ENCODE measurements around the gene DNAH5. TPM values are rescaled to one million over a fixed set of nuclear protein-coding genes. Genes with fewer than 3 reads are reported as not detected.

Gene DNAH5
- total RNA-seq, 2 experiments from 2014 or later, result not detected

DNA sequence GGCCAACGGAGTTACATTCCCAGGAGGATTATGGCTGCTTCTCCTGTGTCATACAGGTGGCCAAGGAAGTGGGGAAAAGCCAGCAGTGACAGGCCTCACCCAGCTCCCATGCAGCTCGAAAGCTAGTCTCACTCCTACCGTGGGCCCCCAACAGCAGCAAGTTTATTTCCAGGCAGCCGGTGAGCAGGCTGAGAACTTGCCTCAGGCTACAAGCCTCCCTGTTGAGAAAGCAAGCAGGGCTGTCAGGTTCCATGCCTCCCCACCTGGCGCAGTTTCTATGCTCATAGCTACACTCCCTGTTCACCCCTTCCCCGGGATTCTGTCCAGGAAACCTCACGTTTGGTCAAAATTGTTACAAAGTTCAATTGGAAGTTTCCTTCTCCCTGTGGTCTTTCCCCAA, 27.5 kb upstream of the DNAH5 start:
- Mint-ChIP-seq H3K9me3 (no peaks in the 10 kb centered on the region), H3K4me3 (no peak overlapping the region), H3K4me1 (no peaks in the 10 kb centered on the region), H3K27ac (no peak overlapping the region), H3K36me3 (ENCODE audit: low read depth) (no peaks in the 10 kb centered on the region), H3K27me3 (no peaks in the 10 kb centered on the region)
- ChIA-PET POLR2A (no interaction called here), CTCF (no interaction called here)
- DNase-seq, result no peak

DNA sequence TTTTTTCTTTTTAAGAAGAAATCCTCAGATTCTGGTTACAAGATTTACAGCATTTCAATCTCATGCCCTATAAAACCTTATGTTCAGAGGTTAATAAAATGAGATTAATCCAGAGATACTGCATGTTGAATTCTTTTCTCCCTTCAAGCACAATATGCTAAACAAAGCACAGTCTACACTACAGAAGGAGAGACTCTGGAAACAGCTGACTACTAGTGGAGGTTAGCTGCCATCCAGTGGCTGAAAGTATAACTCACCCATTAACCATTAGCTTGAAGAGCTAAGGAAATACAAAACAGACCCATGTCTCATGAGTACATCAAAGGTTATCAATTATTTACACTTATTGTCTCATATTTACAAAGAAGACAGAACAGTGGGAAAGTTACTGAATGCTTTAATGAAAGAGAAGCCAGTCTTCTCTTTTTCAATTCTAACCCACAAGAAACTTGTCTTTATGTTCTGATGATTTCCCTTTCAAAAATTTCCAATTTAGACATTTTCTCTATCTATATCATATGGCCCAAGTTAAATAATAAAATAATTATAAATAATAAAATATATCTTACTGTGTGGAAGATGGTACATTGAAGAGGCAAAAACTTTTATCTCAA, 12.7 kb upstream of the DNAH5 start:
- ChIA-PET CTCF (no interaction called here), POLR2A (no interaction called here)
- Mint-ChIP-seq H3K9me3 (no peaks in the 10 kb centered on the region), H3K4me3 (no peak overlapping the region), H3K27me3 (peaks cover 2% of the 10 kb centered on the region), H3K36me3 (ENCODE audit: low read depth) (no peaks in the 10 kb centered on the region), H3K4me1 (no peaks in the 10 kb centered on the region), H3K27ac (no peak overlapping the region)
- DNase-seq, result no peak

DNA sequence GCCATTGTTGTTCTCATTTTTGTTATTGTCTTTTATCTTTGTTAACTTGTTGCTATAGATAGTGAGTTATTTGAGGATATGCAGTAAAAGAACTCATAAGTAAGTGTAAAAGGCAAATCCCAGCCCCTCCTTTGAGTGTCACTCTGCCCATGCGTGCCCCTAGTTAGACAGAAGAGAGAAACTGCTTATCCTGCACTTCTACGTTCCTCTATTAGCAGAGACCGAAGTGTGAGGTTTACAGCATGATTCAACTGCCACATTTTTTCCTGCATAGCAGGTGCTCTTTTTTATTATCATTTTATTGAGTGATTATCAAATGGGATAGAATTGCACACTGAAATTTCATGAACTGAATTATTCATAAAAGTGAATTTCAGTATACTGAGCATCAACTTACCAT, 12.0 kb upstream of the DNAH5 start:
- no peak overlapping the region for H3K4me3 Mint-ChIP-seq
- H3K4me1 Mint-ChIP-seq, result no peaks in the 10 kb centered on the region
- no peaks in the 10 kb centered on the region for H3K36me3 Mint-ChIP-seq (ENCODE audit: low read depth)
- ChIA-PET POLR2A (no interaction called here), CTCF (no interaction called here)
- DNase-seq, result no peak
- H3K27me3 Mint-ChIP-seq, result peaks cover 2% of the 10 kb centered on the region
- H3K9me3 Mint-ChIP-seq, result no peaks in the 10 kb centered on the region
- H3K27ac Mint-ChIP-seq, result no peak overlapping the region

DNA sequence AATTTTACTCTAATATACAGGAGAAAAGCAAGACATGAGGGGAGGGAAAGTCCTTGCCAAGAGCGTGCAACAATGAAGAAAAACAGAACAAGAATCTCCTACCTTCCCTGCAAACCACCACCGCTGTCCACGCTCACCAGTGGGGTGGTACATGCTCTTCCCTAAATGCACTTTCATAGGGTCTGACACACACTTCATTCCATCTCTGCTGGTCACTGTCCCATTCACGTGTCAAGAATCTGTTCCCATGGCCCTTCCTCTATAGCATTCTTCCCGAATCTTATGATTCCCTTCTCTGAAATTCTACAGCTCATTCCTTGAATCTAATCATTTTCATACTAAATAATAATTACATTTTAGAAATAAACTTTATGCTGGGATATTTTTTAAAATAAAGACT, 11.4 kb upstream of the DNAH5 start:
- Mint-ChIP-seq H3K27me3 (peaks cover 2% of the 10 kb centered on the region), H3K4me3 (no peak overlapping the region), H3K4me1 (no peaks in the 10 kb centered on the region), H3K9me3 (no peaks in the 10 kb centered on the region), H3K27ac (no peak overlapping the region), H3K36me3 (ENCODE audit: low read depth) (no peaks in the 10 kb centered on the region)
- ChIA-PET POLR2A (no interaction called here), CTCF (no interaction called here)
- no peak for DNase-seq

DNA sequence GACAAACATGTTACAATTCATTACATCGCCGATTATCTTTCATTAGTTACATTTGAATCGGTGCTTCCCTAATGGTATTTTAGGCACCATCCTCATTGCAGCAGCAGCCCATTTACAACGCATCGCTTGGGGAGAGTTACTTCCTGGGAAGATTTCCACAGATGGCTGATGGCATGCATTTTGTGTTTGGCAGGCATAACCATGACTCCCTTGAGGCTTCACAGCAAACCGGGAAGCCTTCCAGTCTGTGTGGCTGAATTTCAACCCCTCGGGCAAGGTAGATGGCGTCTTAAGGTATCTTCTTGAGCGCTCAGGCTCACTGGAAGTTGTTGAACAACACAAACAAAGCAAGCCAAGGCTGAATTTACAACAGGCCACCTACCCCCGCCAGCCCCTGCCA, 1.6 kb upstream of the DNAH5 start:
- ChIA-PET POLR2A (no interaction called here), CTCF (no interaction called here)
- no peak for DNase-seq
- Mint-ChIP-seq H3K4me1 (no peaks in the 10 kb centered on the region), H3K27me3 (no peaks in the 10 kb centered on the region), H3K4me3 (no peak overlapping the region), H3K27ac (no peak overlapping the region), H3K9me3 (no peaks in the 10 kb centered on the region), H3K36me3 (ENCODE audit: low read depth) (no peaks in the 10 kb centered on the region)

DNA sequence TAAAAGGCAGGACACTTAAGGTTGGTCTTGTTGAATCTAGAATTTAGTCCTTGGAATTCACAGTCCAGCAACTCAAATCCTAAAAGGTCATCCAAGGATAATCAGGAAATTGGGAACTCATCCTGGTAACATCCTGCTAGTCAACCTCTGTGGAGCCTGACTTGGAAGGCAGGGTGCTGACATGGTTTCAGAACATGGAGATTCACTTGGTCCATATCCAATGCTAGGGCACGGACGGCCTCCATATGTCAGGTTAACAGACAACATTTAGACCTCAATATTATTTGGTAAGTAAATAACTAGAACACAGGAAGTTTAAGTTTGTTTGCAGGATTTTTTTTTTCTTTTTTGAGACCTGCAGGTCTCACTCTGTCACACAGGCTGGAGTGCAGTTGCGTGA, 783 bp upstream of the DNAH5 start:
- no peak overlapping the region for H3K4me3 Mint-ChIP-seq
- no peak overlapping the region for H3K27ac Mint-ChIP-seq
- CTCF ChIA-PET, result no interaction called here
- H3K9me3 Mint-ChIP-seq, result no peaks in the 10 kb centered on the region
- no peaks in the 10 kb centered on the region for H3K36me3 Mint-ChIP-seq (ENCODE audit: low read depth)
- H3K27me3 Mint-ChIP-seq, result no peaks in the 10 kb centered on the region
- no peaks in the 10 kb centered on the region for H3K4me1 Mint-ChIP-seq
- POLR2A ChIA-PET, result no interaction called here
- no peak for DNase-seq

DNA sequence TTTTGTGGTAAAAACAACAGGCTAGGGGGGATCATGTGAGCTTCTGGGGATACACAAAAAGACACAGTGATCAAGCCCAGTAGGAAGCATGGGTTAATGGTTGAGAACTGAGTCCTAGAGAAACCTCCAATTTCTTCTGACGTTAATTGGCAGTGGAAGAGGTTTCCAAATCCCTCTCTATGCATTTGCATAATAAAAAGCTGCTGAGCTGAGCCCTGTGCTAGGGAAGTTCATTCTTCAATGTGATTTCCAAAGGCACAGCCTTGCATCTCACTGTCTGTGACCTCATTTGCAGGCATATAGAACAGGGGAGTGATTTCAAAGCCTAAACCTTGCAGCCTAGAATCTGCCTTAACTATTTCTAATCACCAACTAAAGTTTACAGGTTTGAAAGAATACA, 812 bp downstream of the DNAH5 start:
- Mint-ChIP-seq H3K4me1 (no peaks in the 10 kb centered on the region), H3K36me3 (ENCODE audit: low read depth) (no peaks in the 10 kb centered on the region), H3K9me3 (no peaks in the 10 kb centered on the region), H3K4me3 (no peak overlapping the region), H3K27me3 (no peaks in the 10 kb centered on the region), H3K27ac (no peak overlapping the region)
- POLR2A ChIA-PET, result no interaction called here
- CTCF ChIA-PET, result no interaction called here
- no peak for DNase-seq

DNA sequence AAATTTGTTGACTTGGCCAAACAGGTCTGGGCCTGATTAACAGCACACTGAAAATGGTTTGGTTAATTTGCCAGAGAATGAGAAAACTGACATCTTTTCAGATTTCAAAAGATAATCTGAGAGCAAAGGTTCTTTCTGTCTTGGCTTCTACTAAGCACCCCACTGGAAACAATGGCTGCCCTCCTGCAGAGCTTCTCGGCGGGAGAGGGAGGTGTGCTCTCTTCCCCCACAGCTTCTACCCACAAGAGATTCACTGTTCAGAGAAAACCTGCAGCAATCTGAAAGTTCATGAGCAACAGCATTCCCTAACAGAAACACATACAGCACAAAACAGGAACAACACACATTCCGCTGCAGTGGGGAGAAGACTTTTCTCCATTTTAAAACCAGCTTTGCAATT, 3.0 kb downstream of the DNAH5 start:
- Mint-ChIP-seq H3K4me1 (no peaks in the 10 kb centered on the region), H3K27ac (no peak overlapping the region), H3K9me3 (no peaks in the 10 kb centered on the region), H3K36me3 (ENCODE audit: low read depth) (no peaks in the 10 kb centered on the region), H3K27me3 (no peaks in the 10 kb centered on the region), H3K4me3 (no peak overlapping the region)
- POLR2A ChIA-PET, result no interaction called here
- CTCF ChIA-PET, result no interaction called here
- no peak for DNase-seq

DNA sequence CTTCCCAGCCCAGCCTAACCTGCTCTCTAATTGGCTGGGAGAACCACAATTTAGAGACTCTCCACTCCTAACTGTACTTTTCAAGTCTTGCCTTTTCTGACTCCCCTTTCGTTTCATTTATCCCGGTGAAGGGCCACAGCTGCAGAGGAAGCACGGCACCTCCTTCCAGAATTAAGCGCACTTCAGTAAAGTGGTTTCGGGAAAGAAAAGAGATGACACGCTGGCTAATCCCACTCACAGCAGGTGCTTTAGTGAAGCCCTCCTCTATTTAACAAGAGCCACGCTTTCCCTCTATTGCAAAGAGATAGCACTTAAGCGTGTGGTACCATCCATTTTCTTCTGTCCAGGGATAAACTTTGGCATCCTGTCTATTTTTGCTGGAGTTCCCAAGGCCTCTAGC, 4.8 kb downstream of the DNAH5 start:
- H3K27ac Mint-ChIP-seq, result no peak overlapping the region
- H3K4me1 Mint-ChIP-seq, result no peaks in the 10 kb centered on the region
- no peaks in the 10 kb centered on the region for H3K36me3 Mint-ChIP-seq (ENCODE audit: low read depth)
- ChIA-PET CTCF (no interaction called here), POLR2A (no interaction called here)
- no peaks in the 10 kb centered on the region for H3K9me3 Mint-ChIP-seq
- H3K4me3 Mint-ChIP-seq, result no peak overlapping the region
- H3K27me3 Mint-ChIP-seq, result no peaks in the 10 kb centered on the region
- no peak for DNase-seq

DNA sequence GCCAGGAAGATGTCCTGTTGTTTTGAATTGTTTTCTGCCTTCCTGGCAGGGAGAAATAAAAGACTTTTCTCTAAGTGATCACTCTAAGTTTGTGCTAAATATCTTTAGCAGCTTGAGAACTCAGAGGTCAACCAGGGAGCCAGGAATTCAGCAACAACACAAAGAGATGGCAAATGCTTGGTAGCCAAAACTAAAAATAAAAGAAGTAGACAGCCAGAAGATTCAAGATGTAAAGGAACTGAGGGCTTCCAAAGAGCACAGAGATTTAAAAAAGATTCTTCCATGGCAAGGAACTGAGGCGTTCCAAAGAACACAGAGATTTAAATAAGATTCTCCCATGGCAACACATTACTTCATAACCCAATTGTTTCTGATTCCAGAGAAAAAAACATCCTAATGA, 9.6 kb downstream of the DNAH5 start:
- H3K4me1 Mint-ChIP-seq, result no peaks in the 10 kb centered on the region
- ChIA-PET POLR2A (no interaction called here), CTCF (no interaction called here)
- no peaks in the 10 kb centered on the region for H3K36me3 Mint-ChIP-seq (ENCODE audit: low read depth)
- H3K27ac Mint-ChIP-seq, result no peak overlapping the region
- peaks cover 12% of the 10 kb centered on the region for H3K9me3 Mint-ChIP-seq
- H3K4me3 Mint-ChIP-seq, result no peak overlapping the region
- no peaks in the 10 kb centered on the region for H3K27me3 Mint-ChIP-seq
- DNase-seq, result no peak

DNA sequence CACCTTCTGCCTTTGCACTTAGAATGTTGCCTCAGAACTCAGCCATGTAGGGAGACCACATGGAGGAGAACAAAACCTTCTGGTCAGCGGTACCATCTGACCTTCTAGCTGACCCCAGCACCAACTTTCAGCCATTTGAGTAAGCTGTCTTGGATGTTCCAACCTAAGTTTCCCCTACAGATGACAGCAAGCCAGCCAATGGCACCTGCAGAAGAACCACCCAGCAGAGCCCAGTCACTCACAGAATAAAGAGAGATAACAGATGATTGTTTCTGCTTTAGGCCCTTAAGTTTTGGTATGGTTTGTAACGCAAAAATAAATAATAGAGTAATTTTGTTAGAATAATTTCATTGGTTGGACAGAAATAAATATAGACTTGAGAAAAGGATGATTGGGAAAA, 10.4 kb downstream of the DNAH5 start:
- Mint-ChIP-seq H3K4me1 (no peaks in the 10 kb centered on the region), H3K9me3 (peaks cover 12% of the 10 kb centered on the region), H3K27me3 (no peaks in the 10 kb centered on the region), H3K36me3 (ENCODE audit: low read depth) (no peaks in the 10 kb centered on the region), H3K4me3 (no peak overlapping the region), H3K27ac (no peak overlapping the region)
- CTCF ChIA-PET, result no interaction called here
- POLR2A ChIA-PET, result no interaction called here
- no peak for DNase-seq

DNA sequence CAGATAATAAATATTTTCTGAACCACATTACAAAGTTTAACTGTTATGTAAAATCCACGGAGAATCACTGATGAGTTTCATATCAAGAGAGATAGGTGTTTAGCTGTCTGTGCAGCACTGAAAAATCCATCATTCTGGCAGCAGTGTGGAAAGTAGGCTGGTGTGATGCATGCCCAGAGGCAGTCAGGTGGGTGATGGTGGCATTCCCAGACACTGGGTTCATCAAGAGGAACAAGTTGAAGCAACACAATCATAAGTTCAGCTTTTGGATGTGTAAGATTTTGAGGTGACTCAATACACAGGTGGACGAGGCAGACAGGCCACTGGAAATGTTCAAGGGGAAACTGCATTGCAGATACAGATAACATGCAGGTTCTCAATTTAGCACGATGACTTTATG, 11.9 kb downstream of the DNAH5 start:
- Mint-ChIP-seq H3K9me3 (peaks cover 12% of the 10 kb centered on the region), H3K36me3 (ENCODE audit: low read depth) (no peaks in the 10 kb centered on the region), H3K4me1 (no peaks in the 10 kb centered on the region), H3K4me3 (no peak overlapping the region), H3K27ac (no peak overlapping the region), H3K27me3 (no peaks in the 10 kb centered on the region)
- DNase-seq, result no peak
- ChIA-PET POLR2A (no interaction called here), CTCF (no interaction called here)

DNA sequence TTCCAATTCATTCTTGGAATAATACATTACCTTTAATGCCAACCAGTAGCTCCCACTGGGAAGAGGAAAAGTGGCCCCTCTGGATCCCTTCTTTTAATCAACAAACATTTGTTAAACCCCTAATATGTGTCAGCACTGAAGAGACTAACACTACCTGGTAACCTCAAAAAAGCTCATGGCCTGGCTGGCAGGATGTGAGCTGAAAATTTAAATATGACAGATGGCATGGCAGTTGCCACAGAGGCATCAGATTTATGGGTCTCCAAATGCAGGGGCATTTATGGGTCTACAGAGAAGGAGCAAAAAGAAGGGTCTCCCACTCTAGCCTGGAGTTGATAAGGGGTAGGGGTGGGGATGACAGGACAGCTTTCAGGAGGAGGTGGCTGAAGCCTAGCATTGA, 12.5 kb downstream of the DNAH5 start:
- H3K9me3 Mint-ChIP-seq, result peaks cover 12% of the 10 kb centered on the region
- no peak overlapping the region for H3K27ac Mint-ChIP-seq
- POLR2A ChIA-PET, result no interaction called here
- H3K4me1 Mint-ChIP-seq, result no peaks in the 10 kb centered on the region
- no peak overlapping the region for H3K4me3 Mint-ChIP-seq
- H3K27me3 Mint-ChIP-seq, result no peaks in the 10 kb centered on the region
- DNase-seq, result no peak
- CTCF ChIA-PET, result no interaction called here
- no peaks in the 10 kb centered on the region for H3K36me3 Mint-ChIP-seq (ENCODE audit: low read depth)

DNA sequence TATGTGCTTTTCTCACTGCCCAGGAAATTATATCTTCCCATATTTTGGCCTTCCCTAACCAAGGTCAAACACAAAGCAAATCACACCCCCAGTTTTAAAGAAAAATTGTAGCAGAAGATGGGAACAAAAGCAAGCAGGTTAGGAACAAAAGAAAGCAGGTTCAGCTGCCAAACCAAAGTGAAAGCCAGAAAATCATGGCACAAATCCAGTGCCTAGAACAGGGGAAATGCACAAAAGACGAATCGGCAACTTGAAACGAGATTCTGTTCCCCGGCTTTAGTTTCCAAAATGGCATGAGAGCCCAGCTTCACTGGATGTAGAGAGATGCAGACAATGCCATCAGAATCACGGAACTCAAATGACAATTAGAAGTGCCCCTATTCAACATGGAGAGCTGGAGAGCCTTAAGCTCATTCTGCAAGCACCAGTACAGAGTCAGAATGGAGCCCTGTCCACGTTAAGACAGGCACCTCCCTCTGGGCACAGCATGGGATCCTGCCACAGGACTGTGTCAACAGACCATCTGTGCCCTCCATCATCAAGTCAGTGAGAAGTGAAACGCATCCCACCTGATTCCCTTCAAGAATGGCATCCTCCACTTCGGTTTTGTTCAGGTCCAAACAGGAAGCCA, 13.8 kb downstream of the DNAH5 start:
- Mint-ChIP-seq H3K9me3 (peaks cover 12% of the 10 kb centered on the region), H3K4me1 (no peaks in the 10 kb centered on the region), H3K27me3 (no peaks in the 10 kb centered on the region), H3K36me3 (ENCODE audit: low read depth) (no peaks in the 10 kb centered on the region), H3K27ac (no peak overlapping the region), H3K4me3 (no peak overlapping the region)
- ChIA-PET POLR2A (no interaction called here), CTCF (no interaction called here)
- DNase-seq, result no peak
